Fibroblast of peridontal ligament (primary cell): Measurements from ENCODE around the gene SET.
A peak's percentile ranks its signal among the peaks of the same experiment; 100 is the strongest.
"Not testable (repeated sequence)": the region's sequence is repeated elsewhere in the genome, so short reads cannot be mapped to it uniquely, and the experiment has no call there.

Experiments
- DNase-seq: peaks from one replicate; pipeline ENCODE4 v3.0.0-alpha.2; 2010; ENCODE audit errors: extremely low read depth

SET gene

DNA sequence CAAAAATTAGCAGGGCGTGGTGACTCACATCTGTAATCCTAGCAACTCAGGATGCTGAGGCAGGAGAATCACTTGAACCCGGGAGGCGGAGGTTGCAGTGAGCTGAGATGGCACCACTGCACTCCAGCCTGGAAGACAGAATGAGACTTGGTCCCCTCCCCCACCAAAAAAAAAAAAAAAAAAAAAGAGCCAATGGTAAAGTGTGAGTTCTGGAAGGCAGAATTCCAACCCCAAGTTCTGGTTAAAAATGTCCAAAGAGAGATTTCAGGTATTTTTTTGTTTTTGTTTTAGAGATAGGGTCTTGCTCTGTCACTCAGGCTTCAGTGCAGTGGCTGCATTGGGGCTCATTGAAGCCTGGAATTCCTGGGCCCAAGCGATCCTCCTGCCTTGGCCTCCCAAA lies 1.6 kb upstream of the SET start:
- DNase-seq, result no peak

DNA sequence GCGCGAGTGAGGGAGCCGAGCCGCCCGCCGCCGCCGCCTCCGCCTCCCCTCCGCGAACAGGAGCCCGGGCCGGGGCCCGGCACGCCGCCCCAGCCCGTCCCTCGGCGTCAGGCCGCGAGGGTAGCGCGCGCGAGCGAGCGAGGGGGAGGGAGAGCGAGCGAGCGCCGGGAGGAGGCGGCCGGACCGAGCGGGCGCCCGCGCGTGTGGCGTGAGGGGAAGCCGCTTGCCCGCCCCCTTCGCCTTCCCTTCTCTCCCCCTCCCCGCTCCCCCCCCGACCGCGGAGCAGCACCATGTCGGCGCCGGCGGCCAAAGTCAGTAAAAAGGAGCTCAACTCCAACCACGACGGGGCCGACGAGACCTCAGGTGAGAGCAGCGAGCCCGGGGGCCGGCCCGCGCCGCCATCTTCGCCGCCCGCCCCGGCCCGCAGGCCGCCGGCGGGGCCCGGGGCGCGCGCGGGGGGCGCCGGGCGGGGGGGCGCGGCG lies 312 bp downstream of the SET start:
- DNase-seq, result no peak

DNA sequence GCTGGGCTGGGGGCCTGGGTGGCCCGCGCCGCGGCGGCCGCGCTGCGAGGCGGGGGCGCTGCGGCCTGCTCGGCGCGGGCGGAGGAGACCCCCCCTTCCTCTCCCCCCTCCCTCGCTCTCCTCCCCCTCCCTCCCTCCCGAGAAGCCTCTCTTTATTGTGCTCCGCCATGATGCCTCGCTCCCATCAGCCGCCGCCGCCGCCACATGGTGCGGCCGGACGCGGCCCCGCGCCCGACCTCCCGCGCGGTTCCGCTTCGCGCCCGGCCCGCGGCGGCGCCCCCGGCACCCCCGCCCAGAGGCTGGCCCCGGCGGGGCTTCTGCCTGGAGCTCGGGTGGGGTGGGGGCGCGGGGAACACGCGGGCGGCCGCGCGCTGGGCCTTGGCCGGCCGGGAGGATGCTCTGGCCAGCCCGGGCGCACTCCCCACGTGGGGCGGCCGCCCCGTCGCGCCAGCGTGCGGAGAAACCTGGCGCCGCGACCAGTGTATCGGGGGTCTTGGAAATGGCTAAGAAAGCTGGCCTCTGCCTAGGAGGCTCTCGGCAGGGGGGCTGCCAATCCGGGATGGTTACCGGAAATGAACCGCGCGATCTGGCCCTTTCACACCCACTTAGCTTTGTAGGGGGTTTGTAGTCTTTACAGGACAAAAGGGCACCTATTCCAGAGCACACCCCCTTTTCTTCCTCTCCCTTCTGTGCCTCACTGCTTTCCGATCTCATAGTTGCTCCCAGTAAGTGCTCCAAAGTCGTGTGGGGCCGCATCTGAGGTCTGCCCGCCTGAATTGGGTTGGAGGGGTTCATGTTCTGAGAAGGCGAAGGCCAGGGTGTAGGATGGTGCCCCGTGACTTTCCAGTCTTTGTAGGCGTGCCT lies 1.0 kb downstream of the SET start:
- peak; percentile 32 for DNase-seq

DNA sequence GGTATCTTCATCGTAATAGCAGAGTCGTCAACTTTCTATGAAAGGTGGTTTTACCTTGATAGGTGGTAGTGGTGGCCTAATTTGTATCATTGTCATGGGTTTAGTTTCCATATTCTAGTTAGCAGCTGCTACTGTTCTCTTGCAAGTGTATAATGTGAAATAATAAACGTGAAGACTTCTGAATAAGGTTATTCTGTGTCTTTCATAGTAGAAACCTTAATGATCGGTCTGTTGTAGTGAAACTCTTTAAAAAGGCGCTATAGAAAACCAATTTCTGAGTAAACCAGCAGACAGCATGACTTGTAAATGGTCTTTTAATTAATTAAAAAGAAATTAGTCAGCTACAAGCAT lies 1.6 kb downstream of the SET start:
- DNase-seq, result no peak

DNA sequence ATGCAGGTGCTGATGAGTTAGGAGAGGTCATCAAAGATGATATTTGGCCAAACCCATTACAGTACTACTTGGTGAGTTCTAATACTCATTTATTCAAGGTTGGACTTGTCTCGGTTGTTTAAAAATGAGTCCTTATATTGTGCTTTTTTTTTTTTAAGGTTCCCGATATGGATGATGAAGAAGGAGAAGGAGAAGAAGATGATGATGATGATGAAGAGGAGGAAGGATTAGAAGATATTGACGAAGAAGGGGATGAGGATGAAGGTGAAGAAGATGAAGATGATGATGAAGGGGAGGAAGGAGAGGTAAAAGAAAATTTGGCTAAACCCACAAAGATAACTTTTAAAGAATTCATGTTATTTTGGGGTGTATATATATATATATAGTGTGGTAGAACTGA lies 4.7 kb downstream of the SET start:
- not testable (repeated sequence) for DNase-seq

DNA sequence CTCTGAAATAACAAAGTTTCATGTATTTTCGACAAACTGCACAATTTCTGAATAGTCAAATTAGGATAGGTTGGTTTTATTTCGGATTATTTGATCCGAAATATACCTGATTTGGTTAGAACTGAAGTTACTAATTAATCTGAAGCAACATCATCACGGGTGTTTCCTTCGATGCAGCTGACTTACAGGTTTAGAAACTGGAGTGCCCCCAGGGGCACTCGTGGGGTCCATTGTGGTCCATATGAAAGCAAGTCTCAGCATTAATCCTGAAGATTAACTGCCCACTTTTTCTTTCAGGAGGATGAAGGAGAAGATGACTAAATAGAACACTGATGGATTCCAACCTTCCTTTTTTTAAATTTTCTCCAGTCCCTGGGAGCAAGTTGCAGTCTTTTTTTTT lies 5.3 kb downstream of the SET start:
- DNase-seq, result no peak

DNA sequence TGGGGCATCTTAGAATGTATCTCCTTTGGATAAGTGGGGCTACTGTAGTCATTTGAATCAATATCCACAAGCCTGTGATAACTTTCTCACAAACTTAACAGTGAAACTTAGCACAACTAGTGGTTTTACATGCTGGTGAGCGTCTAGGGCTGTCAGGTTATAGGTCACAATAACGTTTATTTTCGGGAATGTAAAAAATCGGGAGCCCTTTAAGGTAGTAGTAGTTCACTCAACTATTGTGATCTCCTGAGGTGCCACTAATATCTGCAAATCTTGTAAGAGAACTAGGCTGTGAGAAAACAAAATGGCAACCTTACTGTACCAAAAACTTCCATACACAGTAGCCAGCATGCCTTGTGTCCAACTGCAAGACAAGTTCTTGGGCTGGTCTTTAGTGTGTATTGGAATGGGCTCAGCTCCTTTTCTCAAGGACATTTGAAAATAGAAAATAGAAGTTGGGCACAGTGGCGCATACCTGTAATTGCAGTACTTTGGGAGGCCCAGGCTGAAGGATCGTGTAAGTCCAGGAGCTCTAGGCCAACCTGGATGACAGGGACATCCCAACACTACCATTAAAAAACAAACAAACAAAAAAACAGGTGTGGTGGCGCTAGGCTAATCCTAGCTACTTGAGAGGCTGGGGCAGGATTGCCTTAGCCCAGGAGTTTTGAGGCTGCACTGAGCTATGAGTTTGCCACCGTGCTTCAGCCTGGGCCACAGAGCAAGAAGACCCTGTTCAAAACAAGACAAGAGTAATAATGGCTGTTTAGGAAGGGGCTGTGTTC lies 8.1 kb downstream of the SET start:
- DNase-seq, result no peak

DNA sequence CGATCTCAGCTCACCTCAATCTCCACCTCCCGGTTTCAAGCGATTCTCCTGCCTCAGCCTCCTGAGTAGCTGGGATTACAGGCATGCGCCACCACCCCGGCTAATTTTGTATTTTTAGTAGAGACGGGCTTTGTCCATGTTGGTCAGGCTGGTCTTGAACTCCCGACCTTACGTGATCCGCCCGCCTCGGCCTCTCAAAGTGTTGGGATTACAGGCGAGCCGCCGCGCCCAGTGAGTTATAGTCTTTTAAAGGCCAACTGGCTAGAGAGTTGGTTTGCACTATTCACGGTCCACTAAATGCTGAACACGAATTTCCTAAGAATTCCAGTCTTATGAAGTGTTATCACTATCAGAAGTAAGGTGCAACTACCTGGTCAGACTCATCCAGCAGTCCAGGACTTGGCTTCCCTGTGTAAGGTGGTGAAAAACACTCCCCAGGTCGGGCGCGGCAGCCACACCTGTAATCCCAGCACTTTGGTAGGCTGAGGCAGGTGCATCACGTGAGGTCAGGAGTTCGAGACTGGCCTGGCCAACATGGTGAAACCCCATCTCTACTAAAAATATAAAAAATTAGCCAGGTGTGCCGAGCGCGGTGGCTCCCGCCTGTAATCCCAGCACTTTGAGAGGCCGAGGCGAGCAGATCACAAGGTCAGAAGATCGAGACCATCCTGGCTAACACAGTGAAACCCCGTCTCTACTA lies 10.2 kb downstream of the SET start:
- DNase-seq, result not testable (repeated sequence)

DNA sequence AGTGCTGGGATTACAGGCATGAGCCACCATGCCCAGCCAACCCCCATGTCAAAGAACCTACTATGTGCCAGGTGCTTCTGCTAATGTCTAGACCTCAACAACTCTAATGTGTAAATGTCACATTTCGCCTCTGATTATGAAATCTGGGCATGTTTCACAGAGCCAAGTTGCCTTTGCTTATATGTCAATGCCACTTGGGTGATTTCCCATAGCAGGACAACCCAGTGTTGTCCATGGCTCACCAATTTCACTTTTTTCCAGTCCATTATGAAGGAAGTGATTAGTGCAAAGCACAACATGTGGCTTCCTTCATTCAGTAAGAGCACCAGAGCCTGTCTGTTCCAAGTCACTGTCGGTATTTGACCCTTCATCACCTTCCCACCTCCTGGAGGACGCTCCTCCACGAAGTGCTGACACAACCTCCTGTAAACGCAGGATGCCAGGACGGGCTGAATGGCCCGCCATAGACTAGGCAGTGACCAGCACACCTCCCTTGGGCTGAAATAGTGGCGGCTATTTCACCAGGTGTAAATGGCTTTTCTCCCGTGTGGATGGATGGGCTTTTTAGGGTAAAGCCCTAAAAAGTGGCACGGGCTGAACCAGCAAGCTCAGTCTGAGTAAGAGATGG lies 12.3 kb downstream of the SET start:
- DNase-seq, result no peak

DNA sequence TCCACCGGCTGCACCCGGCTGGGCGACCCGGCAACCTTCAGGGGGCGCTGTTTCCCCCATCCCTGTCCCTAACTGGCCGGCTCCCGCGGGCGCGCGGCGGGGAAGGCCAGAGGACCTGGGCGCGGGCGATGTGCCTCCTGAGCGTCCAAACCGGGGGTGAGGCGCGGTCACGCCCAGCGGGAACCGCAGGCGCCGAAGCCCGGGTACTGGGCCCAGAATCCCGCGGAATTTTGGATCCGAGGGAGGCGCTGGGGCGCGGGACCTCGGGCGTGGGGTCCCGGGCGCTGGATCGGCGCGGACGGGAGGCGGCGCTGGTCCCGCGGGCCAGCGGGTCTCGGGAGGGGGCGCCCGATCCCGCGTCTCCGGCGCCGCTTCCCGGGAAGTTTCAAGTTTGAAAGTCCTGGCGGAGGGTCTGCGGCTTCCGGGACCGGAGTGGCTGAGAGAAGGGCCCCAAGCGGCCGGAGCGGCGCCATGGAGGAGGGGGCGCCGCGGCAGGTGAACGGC lies 13.5 kb downstream of the SET start, which contains the start of gene PKN3:
Gene PKN3 (plus strand): TSS at position 59 of the 504 bp plus-strand sequence. CDS start 413 bp downstream, at position 472.
- peak; percentile 66 for DNase-seq

DNA sequence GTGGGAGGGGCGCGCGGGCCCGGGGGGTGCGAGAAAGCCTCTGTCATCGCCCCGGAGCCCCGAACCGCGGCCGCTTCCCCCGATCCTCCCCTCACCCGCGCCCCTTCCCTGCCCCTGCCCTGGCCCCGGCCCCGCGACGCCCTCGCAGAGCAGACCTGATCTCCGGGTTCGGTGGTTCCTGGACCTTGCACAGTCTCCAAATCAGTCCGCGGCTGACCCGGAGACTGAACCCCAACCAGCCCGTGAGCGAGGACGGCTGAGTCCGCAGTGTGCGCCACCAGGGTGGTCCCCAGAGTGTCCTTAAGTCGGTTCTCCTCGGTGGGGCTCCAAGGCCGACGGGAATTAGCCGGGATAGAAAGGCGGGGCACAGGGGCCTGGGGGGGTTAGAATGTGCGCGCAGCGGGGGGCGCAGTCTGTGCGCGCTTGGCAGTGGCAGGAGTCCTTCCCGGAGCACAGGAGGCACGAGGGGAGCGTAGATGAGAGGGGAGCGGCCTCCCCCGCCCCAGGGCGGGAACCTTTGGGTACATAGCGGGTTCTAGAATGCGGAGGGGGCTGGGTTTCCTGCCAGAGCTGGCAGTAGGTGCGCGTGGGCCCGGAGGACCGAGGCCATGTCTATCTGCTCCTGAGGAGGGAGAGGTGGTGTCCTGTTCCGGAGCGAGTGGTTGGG lies 14.1 kb downstream of the SET start:
- DNase-seq, result no peak

DNA sequence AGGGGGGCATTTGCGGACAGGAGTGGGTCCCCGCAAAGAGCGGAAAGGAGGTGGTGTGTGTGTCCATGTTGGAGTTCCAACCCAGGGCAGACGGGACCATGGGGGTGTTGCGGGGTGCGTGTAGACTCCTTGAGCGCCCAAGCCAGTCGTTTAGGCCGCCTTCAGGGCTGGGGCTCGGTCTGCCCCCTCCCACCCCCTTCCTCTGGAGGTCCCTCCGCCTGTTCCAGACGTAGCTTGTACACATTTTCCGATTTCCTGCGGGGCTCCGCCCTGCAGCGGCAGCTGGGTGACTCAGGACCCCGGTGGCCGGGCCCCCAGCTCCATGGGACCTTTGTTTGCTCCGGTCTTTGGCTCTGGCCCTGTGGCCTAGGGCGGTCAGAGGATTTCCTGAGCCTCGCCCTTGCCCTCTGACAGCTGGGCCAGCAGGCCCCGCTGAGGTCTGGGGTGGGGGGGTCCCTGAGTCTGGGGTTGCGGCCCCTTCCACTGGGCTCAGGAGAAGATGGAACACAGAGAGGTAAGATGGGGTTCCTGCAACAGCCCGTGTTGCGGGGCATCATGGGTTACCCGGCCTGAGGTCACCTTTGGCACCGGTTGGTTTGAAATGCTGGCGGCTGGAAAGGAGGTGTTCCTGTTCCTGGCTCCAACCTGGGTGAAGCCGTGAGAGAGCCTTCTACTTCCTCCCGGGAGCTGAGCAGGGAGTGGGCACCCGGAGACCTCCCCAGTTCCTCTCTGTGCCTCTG lies 14.8 kb downstream of the SET start:
- no peak for DNase-seq

DNA sequence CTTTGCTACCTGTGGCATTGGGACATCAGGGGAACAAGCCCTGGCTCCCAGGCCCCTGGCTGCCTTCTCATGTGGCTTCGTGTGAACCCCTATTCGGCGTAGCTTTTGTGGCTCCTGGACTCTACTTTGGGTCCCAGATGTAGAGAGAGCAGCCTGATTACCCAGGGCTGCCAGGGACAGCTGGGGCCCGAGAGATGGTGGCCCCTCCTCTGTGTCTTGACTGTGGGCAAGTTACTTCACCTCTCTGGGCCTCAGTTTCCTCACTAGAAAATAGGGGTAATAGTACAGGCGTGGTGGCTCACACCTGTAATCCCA lies 15.3 kb downstream of the SET start:
- DNase-seq, result no peak

DNA sequence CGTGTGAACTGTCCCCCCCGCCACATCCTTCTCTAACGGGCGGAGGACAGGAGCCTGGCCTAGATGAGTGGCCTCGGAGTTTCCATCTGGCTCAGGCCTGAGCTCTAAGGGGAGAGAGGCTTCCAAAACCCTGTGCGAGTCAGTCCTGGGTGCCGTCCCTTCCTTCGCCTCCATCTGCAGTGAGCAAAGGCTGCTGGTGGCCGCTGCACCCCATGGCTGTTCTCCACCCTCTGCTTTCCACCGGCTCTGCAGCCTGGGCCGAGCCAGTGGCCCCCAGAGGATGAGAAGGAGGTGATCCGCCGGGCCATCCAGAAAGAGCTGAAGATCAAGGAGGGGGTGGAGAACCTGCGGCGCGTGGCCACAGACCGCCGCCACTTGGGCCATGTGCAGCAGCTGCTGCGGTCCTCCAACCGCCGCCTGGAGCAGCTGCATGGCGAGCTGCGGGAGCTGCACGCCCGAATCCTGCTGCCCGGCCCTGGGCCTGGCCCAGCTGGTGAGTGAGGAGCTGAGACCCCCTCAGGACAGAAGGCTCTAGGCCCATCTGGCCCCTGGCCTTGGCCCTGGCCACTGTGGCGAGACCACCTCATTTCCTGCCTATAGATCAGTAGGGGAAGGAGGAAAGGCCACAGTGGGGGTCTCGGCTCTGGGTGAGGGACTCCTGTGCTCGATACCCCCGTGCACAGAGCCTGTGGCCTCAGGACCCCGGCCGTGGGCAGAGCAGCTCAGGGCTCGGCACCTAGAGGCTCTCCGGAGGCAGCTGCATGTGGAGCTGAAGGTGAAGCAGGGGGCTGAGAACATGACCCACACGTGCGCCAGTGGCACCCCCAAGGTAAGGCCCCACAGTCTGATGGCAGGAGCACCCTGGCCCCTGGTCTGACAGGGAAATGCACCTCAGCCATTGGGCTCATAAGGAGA lies 16.3 kb downstream of the SET start:
- DNase-seq, result no peak

DNA sequence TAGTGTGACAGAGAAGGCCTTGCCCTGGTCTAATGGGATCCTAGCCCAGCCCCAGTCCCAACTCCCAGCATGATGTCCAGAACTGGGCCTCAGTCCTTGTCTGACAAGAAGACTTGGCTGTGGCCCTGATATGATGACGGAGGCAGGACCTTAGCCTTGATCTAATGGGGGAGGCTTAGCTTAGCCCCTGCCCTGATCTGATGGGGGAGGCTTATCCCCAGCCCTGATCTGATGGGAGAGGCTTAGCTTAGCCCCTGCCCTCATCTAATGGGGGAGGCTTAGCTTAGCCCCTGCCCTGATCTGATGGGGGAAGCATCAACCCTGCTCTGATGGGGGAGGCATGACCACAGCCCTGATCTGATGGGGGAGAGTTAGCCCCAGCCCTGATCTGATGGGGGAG lies 17.0 kb downstream of the SET start:
- DNase-seq, result no peak

DNA sequence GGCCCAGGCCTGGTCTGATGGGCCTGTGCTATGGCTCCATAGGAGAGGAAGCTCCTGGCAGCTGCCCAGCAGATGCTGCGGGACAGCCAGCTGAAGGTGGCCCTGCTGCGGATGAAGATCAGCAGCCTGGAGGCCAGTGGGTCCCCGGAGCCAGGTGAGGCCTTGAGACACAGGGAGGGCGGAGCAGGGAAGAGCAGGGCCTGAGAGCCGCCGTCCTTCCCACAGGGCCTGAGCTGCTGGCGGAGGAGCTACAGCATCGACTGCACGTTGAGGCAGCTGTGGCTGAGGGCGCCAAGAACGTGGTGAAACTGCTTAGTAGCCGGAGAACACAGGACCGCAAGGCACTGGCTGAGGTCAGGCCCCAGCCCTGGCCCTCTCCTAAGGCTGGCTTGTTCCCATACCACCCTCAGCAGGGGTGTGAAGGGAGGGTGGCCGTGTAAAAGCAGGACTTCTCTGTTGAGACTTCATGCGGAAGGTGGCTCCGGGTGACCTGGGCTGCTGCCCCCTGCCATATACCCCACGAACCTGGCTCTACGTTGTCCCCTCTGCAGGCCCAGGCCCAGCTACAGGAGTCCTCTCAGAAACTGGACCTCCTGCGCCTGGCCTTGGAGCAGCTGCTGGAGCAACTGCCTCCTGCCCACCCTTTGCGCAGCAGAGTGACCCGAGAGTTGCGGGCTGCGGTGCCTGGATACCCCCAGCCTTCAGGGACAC lies 17.8 kb downstream of the SET start:
- DNase-seq, result no peak

DNA sequence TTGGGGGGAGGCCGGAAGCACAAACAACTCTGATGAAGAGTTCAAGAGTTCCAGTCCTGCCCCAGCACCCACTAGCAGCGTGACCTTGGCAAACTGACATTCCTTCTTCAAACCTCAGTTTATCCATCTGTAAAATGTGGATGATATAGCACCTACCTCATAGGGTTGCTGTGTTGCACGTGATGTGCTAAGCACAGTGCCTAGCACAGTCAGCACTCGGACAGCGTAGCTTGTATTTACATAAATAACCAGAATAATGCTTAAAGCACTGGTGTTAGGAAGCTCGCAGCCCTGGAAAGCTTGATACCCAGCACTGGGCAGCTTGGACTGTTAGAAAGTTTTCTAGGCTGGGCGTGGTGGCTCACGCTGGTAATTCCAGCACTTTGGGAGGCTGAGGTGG lies 18.4 kb downstream of the SET start:
- no peak for DNase-seq

DNA sequence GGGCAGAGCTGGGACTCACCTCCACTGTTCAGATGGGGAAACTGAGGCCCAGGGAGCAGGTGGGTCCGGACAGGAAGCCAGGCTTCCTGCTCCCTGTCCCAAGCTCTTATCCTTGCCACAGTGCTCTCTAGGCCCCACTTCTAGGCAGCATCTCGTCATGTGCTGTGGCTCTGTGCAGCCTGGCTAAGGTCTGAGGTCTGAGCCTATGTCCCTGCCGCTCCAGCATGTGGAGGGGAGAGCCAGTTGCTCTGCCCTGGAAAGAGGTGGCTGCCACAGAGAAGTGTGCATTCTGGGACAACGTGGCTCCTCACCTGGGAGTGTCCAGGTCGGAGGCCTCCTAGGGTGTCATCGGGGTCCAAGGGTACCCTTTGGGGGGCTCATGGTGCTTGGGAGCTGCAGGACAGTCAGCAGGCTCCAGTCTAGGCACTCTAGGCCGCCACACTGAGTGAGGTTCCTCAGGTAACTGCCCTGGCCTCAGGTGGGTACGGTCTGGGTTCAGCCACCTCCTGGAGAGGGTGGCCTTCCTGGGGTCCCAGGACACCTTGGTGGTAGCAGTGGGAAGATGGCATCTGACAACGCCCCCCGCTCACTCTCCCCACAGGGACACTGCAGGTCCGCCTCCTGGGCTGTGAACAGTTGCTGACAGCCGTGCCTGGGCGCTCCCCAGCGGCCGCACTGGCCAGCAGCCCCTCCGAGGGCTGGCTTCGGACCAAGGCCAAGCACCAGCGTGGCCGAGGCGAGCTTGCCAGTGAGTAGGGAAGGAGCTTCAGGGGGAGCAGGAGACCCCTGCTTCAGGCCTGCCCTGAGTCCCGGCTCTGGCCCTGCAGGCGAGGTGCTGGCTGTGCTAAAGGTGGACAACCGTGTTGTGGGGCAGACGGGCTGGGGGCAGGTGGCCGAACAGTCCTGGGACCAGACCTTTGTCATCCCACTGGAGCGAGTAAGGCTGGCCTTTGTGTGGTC lies 23.7 kb downstream of the SET start:
- DNase-seq, result no peak
